Ammon's horn (tissue), 1 donor: ENCODE data around the gene TMEM126A.
"Not testable (repeated sequence)": the region's sequence is repeated elsewhere in the genome, so short reads cannot be mapped to it uniquely, and the experiment has no call there.

Experiments
- DNase-seq: peaks from one replicate; pipeline ENCODE4 v3.0.0-alpha.2; 2016; ENCODE audit warnings: low spot score

TMEM126A gene

GRCh38 chr11:85647604-85648299, at the start of gene TMEM126A:
Gene TMEM126A (plus strand): TSS chr11:85647967. CDS start chr11:85650256, 2,289 bp downstream.
- peak; percentile 93 for DNase-seq

GRCh38 chr11:85599083-85599482, 48.7 kb upstream of the TMEM126A start:
- no peak for DNase-seq

- DNase-seq: no peak
Measured at GRCh38 chr11:85602526-85603213, 45.1 kb upstream of the TMEM126A start.

DNA sequence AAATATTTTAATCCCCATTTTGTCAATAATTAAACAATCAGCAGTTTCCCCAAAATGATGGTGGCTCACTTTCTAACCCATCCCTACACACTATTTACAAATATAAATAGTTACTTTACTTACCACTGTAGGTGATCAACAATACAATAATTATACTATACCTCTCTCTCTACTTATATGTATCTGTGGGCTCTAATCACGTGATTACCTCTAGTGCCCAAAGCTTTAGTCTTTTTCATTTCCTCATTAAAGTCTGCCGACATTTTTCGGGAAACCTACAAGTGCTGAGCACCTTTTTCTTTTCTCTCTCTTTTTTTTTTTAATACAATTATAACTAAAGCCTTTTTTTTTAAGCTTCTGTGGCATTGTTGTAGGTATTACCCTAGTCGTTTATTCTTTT, 44.5 kb upstream of the TMEM126A start:
- DNase-seq: no peak

DNA sequence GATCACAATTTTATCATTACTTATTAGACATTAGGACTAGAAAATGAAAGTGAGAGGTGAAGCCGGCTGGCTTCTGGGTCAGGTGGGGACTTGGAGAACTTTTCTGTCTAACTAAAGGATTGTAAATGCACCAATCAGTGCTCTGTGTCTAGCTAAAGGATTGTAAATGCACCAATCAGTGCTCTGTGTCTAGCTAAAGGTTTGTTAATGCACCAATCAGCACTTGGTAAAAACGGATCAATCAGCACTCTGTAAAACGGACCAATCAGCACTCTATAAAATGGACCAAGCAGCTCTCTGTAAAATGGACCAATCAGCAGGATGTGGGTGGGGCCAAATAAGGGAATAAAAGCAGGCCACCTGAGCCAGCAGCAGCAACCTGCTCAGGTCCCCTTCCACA, 41.5 kb upstream of the TMEM126A start:
- DNase-seq: not testable (repeated sequence)

DNA sequence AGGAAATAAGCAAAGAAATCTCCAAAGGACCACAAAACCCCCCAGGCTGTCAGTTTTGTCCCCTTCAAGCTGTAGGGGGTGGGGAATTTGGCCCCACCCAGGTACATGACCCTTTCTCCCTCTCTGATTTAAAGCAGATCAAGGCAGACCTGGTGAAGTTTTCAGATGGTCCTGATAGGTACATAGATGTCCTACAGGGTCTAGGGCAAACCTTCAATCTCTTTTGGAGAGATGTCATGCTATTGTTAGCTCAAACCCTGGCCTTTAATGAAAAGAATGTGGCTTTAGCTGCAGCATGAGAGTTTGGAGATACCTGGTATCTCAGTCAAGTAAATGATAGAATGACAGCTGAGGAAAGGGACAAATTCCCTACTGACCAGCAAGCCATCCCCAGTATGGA, 39.1 kb upstream of the TMEM126A start:
- not testable (repeated sequence) for DNase-seq

- DNase-seq: not testable (repeated sequence)
Measured at GRCh38 chr11:85609286-85609685, 38.5 kb upstream of the TMEM126A start.

DNA sequence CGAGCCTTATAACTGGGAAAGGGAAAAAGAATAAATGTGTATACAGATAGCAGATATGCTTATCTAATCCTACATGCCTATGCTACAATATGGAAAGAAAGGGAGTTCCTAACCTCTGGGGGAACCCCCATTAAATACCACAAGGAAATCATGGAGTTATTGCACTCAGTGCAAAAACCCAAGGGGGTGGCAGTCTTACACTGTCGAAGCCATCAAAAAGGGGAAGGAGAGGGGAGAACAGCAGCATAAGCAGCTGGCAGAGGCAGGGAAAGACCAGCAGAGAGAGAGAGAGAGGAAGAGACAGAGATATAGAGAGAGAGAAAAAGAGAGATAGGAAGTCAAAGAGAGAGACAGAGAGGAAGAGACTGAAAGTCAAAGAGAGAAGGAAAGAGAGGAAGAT, 36.1 kb upstream of the TMEM126A start:
- DNase-seq: not testable (repeated sequence)

GRCh38 chr11:85619499-85619898, 28.3 kb upstream of the TMEM126A start:
- no peak for DNase-seq

DNA sequence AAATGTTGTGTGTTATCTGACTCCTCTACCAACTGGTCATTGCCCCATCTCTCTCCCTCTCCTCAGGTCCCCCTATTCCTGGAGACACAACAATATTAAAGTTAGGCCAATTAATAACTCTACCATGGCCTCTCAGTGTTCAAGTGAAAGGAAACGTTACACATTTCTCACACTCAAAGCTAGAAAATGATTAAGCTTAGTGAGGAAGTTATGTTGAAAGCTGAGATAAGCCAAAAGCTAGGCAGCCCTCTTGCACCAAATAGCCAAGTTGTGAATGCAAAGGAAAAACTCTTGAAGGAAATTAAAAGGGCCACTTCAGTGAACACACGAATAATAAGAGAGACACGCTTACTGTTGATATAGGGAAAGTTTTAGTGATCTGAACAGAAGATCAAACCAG, 27.5 kb upstream of the TMEM126A start:
- DNase-seq: no peak

GRCh38 chr11:85626496-85626895, 21.3 kb upstream of the TMEM126A start:
- DNase-seq: no peak

GRCh38 chr11:85627332-85627997, 20.3 kb upstream of the TMEM126A start, which contains the start of gene DLG2:
Gene DLG2 (minus strand): TSS chr11:85627344.
- DNase-seq: peak; percentile 67

DNA sequence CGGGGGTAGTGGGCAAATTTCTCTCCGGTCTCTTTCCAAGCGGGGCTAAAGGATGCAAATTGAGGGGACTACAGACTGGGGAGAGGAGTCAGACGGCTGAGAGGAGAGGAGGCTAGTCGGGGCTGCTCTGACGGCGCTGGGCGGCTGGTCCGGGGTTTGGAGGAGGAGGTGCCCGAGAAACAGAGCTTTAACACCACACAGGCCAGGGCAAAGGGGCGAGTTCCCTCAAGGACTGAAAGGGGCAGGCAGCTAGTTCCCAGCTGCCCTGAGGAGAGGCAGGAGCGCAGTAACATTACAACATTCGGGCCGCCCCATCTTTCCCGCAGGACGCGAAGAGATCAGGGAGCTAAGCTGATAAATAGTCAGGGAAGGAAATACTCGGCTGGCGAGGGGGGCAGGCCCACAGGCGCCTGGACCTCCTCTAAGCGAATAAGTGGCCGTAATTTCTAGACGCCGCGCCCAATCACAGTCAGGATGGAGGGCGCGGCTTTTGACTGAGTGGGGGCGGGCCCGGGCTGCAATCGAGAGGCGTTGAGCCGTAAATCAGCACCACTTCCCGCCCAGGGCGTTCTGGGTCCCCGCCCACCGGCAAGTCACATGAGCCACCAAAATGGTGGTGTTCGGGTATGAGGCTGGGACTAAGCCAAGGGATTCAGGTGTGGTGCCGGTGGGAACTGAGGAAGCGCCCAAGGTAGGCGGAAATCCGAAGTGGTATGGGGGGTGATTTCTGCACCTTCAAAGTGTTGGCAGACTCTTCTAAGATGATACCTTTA, 19.6 kb upstream of the TMEM126A start, which contains the start of gene TMEM126B:
Gene TMEM126B (plus strand): TSS at position 596 of the 773 bp plus-strand sequence. CDS start 15 bp downstream, at position 611.
- peak; percentile 99 for DNase-seq

- no peak for DNase-seq
Measured at GRCh38 chr11:85628771-85629341, 18.9 kb upstream of the TMEM126A start.

DNA sequence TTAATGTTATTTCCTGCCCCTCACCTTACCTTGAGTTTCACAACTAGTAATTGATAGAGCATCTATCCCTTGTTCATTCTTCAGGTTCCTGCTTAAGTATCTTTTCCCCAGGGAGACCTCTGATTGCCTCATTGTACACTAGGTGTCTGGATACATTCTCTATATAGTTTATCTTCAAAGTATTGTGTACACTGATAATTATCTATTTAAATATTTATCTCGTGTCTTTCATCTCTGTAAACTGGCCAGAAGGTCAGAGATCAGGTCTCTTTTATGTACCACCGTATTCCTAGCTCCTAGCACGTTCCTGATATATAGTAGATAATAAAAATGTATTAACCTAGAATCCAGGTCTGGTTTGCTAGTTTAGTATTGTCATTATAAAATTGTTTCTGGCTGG, 13.0 kb upstream of the TMEM126A start:
- no peak for DNase-seq

DNA sequence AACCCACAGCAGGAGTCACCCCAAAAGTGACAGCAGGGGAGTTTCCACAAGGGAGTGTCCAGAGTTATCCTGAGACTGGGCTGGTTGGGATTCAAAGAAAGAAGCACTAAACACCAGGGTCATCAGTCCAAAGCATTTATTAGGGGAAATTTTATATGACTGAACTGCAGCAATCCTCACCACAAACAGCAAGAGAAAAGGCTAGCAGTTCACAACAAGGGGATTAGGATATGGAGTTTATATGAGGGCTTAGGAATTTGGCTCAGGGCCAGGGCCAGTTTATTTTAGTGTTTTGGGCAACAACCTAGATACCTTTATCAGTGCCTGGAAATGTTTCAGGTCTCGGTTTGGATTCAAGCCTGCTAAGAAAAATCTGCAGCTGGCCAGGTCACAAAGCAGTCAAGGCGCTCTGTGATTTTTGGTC, 4.6 kb upstream of the TMEM126A start:
- no peak for DNase-seq

DNA sequence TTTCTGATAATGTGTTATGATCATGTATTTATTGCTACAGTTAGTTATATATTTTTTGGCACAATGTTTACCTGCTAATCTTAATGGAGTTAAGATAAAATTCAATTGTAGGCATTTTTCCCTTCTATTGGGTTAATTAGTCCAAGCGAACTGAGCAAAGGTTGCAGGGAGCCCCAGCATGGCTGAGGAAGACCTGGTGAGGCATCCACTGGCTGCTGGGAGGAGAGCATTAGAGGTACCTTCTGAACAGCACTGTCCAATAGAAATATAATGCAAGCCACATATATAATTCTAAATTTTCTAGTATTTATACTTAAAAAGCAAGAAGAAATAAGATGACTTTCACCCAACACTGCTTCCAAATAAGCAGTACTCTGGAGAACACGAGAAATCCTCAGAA, 689 bp upstream of the TMEM126A start:
- no peak for DNase-seq

DNA sequence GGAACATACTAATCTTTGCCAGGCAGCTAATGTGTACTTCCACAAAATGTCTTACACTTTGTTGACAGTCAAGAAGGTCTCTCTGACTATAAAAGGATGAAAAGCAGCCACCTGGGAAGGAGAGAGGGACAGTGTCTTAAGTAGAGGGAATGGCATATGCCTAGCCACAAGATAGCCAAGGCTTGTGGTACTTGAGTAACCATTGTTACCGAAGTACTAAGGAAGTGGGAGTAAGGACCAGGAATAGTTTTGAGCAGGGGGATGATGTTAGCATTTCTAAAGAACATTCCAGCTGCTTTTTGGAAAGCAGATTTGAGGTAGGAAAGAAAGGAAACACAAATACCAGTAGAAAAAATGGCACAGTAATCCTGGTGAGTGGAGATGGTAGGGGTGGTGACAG, 3.4 kb downstream of the TMEM126A start:
- no peak for DNase-seq

DNA sequence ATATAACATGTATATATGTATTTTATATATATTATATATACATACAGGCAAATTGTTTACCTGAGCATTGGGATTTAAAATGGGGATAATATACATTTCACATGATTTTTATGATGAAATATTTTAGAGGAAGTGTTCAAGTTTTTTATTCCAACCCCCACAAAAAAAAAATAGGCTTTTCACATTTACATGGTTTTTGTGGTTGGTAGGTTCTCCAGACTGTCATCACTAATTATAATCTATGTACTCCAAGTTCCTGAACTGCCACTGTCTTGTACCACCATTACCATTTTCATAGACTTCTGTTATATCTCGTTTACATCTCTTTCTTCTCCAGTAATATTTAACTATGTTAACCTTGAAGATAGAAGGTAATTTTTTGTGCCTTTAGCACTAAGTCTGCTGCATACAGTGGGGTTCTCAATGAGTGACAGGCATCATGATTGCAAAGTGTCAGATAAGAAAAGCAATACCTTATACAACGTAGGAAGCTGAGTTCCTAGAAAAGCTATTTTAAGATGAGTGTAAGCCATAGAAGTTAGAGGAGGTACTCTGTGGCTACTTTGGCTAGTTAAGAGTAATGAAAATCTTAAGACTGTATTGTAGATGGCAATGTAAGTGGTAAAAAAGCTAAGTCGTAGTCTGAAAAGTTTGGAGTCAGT, 5.2 kb downstream of the TMEM126A start:
- DNase-seq: no peak

GRCh38 chr11:85654343-85654742, 6.6 kb downstream of the TMEM126A start:
- DNase-seq: not testable (repeated sequence)

- DNase-seq: no peak
Measured at GRCh38 chr11:85656777-85657176, 9.0 kb downstream of the TMEM126A start.
